PFSK-1 (cell line): ENCODE results near the gene NTM.

ENCODE experiments used
- POLR2AphosphoS5 ChIP-seq: IDR thresholded peaks from 2 replicates; pipeline ENCODE4 v1.6.1; 2012; ENCODE audit warnings: low read depth, mild to moderate bottlenecking, control low read depth, low read length, moderate library complexity
- TAF1 ChIP-seq: IDR thresholded peaks from 2 replicates; pipeline ENCODE4 v1.6.1; 2012; ENCODE audit warnings: low read length, control low read depth, borderline replicate concordance; ENCODE audit not compliant: insufficient read depth

DNA sequence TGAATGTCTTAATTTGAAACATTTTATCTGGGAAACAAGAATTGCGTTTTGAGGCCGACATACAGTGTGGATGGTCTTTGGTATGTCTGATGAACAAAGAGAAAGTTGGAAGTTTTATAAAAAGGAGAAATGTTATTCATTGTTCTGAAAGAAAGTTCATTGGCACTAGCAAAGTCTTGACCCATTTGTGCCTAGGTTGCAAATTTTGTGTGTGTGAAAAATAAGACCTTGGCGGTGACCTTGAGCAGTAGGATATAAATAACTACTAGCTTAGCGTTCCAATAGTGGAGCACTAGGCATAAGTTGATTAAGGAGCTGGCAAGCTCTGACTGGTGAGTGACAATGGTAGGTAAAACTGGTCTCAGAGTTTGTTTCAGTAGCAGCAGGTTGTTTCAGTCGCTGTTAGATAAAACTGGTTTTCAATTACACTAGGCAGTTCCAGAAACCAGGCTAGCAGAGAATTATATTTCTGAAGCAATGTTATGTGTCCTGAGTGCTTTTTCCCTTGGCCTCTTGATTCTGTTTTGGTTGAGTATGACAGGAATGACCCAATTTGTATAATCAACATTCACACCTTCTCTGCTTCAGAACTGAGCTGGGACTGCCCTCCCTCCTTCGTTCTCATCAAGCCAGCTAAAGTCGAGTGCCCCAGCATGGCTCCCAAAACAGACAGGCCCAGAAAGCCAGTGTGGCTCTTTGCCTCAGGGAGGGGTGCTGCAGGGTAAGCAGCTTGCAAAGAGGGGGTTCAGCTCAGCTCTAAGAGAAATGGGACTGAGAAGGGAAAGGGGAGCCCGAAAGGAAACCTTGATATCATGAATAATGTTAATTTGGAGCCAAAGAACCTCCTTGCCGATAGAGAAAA, 85.7 kb downstream of the NTM start:
- TF ChIP-seq POLR2AphosphoS5: no peak
- TF ChIP-seq TAF1: no peak
